HEK293 (cell line): Measurements from ENCODE around the gene MACC1.

Experiments
- CTCF ChIA-PET: fragments of 350-600 bp; formaldehyde crosslinking; extraction: SDS; loops from one replicate; lab custom pipeline; 2021; ENCODE audit warnings: antibody characterized with exemption; lab: Yijun Ruan, JAX
- POLR2A ChIA-PET: fragments of 300-600 bp; formaldehyde crosslinking; extraction: SDS; loops from one replicate; lab custom pipeline; 2020; ENCODE audit warnings: antibody characterized with exemption, inconsistent platforms; lab: Yijun Ruan, JAX
- H3K27ac ChIP-seq: fragments of 200-500 bp; sonication (Bioruptor generic); 2 replicates; pipeline ENCODE4 v1.5.1; 2014; ENCODE audit warnings: low read depth, low read length, control low read depth, inconsistent platforms; ENCODE audit errors: extremely low read depth
- H3K36me3 ChIP-seq, 2 experiments: fragments of 200-500 bp in 1 of 2; sonication (Bioruptor generic) in 1 of 2; 1 replicate in 1 of 2; 2 replicates in 1 of 2; pipeline ENCODE4 v1.5.1; 2014 to 2017; ENCODE audit warnings: inconsistent platforms in 2 of 2, low read length in 2 of 2; ENCODE audit not compliant: control insufficient read depth in 2 of 2, insufficient read depth in 1 of 2
- H3K4me1 ChIP-seq: fragments of 200-500 bp; sonication (Bioruptor generic); 2 replicates; pipeline ENCODE4 v1.5.1; 2014; ENCODE audit warnings: mild to moderate bottlenecking, low read length, inconsistent platforms; ENCODE audit not compliant: control insufficient read depth, insufficient read depth
- H3K4me3 ChIP-seq: 2 replicates; pipeline ENCODE4 v1.5.1; 2011; ENCODE audit warnings: low read depth, mild to moderate bottlenecking, control low read depth, low read length, moderate library complexity
- H3K9me3 ChIP-seq: fragments of 200-500 bp; sonication (Bioruptor generic); 2 replicates; pipeline ENCODE4 v1.5.1; 2014; ENCODE audit warnings: low read depth, low read length, inconsistent platforms; ENCODE audit not compliant: control insufficient read depth, insufficient read depth
- BCL11B ChIP-seq: fragments of 450-650 bp; formaldehyde crosslinking; IDR thresholded peaks from 2 replicates; pipeline ENCODE4 v1.5.1; 2016; ENCODE audit warnings: low read depth, missing biosample characterization, missing genetic modification characterization
- FEZF1 ChIP-seq: fragments of 450-650 bp; formaldehyde crosslinking; IDR thresholded peaks from 2 replicates; pipeline ENCODE4 v1.5.1; 2016; ENCODE audit warnings: missing biosample characterization, missing genetic modification characterization
- GLIS1 ChIP-seq: fragments of 450-650 bp; formaldehyde crosslinking; IDR thresholded peaks from 2 replicates; pipeline ENCODE4 v1.5.1; 2016; ENCODE audit warnings: missing biosample characterization, missing genetic modification characterization
- HIC1 ChIP-seq: fragments of 450-650 bp; formaldehyde crosslinking; IDR thresholded peaks from 2 replicates; pipeline ENCODE4 v1.5.1; 2016; ENCODE audit warnings: missing biosample characterization, missing genetic modification characterization
- HOXC10 ChIP-seq: sonication (generic); formaldehyde crosslinking; IDR thresholded peaks from 2 replicates; pipeline ENCODE4 v1.8.1; 2023; ENCODE audit warnings: mild to moderate bottlenecking, missing genetic modification reagents
- KLF17 ChIP-seq: fragments of 450-650 bp; formaldehyde crosslinking; IDR thresholded peaks from 2 replicates; pipeline ENCODE4 v1.5.1; 2016; ENCODE audit warnings: missing biosample characterization, missing genetic modification characterization
- KLF9 ChIP-seq: fragments of 450-650 bp; formaldehyde crosslinking; IDR thresholded peaks from 2 replicates; pipeline ENCODE4 v1.5.1; 2016; ENCODE audit warnings: missing biosample characterization, missing genetic modification characterization, low read depth
- MZF1 ChIP-seq: fragments of 450-650 bp; formaldehyde crosslinking; IDR thresholded peaks from 2 replicates; pipeline ENCODE4 v1.5.1; 2017; ENCODE audit warnings: missing biosample characterization, missing genetic modification characterization, borderline replicate concordance
- REST ChIP-seq: fragments of 450-650 bp; formaldehyde crosslinking; IDR thresholded peaks from 2 replicates; pipeline ENCODE4 v1.5.1; 2016; ENCODE audit warnings: missing biosample characterization, missing genetic modification characterization
- SCRT2 ChIP-seq: fragments of 450-650 bp; formaldehyde crosslinking; IDR thresholded peaks from 2 replicates; pipeline ENCODE4 v1.5.1; 2016; ENCODE audit warnings: missing biosample characterization, missing genetic modification characterization
- SP2 ChIP-seq: fragments of 450-650 bp; formaldehyde crosslinking; IDR thresholded peaks from 2 replicates; pipeline ENCODE4 v1.5.1; 2016; ENCODE audit warnings: missing biosample characterization, missing genetic modification characterization
- YY1 ChIP-seq: fragments of 450-650 bp; formaldehyde crosslinking; IDR thresholded peaks from 2 replicates; pipeline ENCODE4 v1.5.1; 2018; ENCODE audit warnings: missing biosample characterization, missing genetic modification characterization
- ZBTB48 ChIP-seq: fragments of 450-650 bp; formaldehyde crosslinking; IDR thresholded peaks from 2 replicates; pipeline ENCODE4 v1.5.1; 2016; ENCODE audit warnings: missing biosample characterization, missing genetic modification characterization
- ZEB2 ChIP-seq: fragments of 450-650 bp; formaldehyde crosslinking; IDR thresholded peaks from 2 replicates; pipeline ENCODE4 v1.5.1; 2016; ENCODE audit warnings: missing biosample characterization, missing genetic modification characterization
- ZFHX2 ChIP-seq: fragments of 450-650 bp; formaldehyde crosslinking; conservative IDR thresholded peaks from 2 replicates; pipeline ENCODE4 v1.5.1; 2016; ENCODE audit warnings: missing biosample characterization, missing genetic modification characterization
- ZNF155 ChIP-seq: fragments of 450-650 bp; formaldehyde crosslinking; IDR thresholded peaks from 2 replicates; pipeline ENCODE4 v1.5.1; 2016; ENCODE audit warnings: missing biosample characterization, missing genetic modification characterization
- ZNF18 ChIP-seq: fragments of 450-650 bp; formaldehyde crosslinking; IDR thresholded peaks from 2 replicates; pipeline ENCODE4 v1.5.1; 2016; ENCODE audit warnings: missing biosample characterization, missing genetic modification characterization
- ZNF211 ChIP-seq: fragments of 450-650 bp; formaldehyde crosslinking; IDR thresholded peaks from 2 replicates; pipeline ENCODE4 v1.5.1; 2016; ENCODE audit warnings: low read depth, missing biosample characterization, missing genetic modification characterization
- ZNF26 ChIP-seq: fragments of 450-650 bp; formaldehyde crosslinking; IDR thresholded peaks from 2 replicates; pipeline ENCODE4 v1.5.1; 2016; ENCODE audit warnings: missing biosample characterization, missing genetic modification characterization
- ZNF391 ChIP-seq: fragments of 450-650 bp; formaldehyde crosslinking; IDR thresholded peaks from 2 replicates; pipeline ENCODE4 v1.5.1; 2016; ENCODE audit warnings: low read depth, missing biosample characterization, missing genetic modification characterization, borderline replicate concordance
- ZNF514 ChIP-seq: fragments of 450-650 bp; formaldehyde crosslinking; IDR thresholded peaks from 2 replicates; pipeline ENCODE4 v1.5.1; 2016; ENCODE audit warnings: missing biosample characterization, missing genetic modification characterization
- ZNF560 ChIP-seq: fragments of 450-650 bp; formaldehyde crosslinking; IDR thresholded peaks from 2 replicates; pipeline ENCODE4 v1.5.1; 2017; ENCODE audit warnings: missing biosample characterization, missing genetic modification characterization, borderline replicate concordance
- ZNF629 ChIP-seq: fragments of 450-650 bp; formaldehyde crosslinking; IDR thresholded peaks from 2 replicates; pipeline ENCODE4 v1.5.1; 2017; ENCODE audit warnings: missing biosample characterization, missing genetic modification characterization
- ZSCAN5A ChIP-seq: fragments of 450-650 bp; formaldehyde crosslinking; IDR thresholded peaks from 2 replicates; pipeline ENCODE4 v1.5.1; 2016; ENCODE audit warnings: missing biosample characterization, missing genetic modification characterization
- ZXDB ChIP-seq: fragments of 450-650 bp; formaldehyde crosslinking; IDR thresholded peaks from 2 replicates; pipeline ENCODE4 v1.5.1; 2016; ENCODE audit warnings: missing biosample characterization, missing genetic modification characterization

The MACC1 gene

GRCh38 chr7:20222219-20222828 is 5.1 kb upstream of the MACC1 start (continued):
- no peak for TF ChIP-seq REST

- CTCF ChIA-PET = interaction anchor here (1.0 kb wide), 1 partner anchor 467 kb away, joined by 5 read pairs; no protein-coding TSS in a partner anchor
- Histone ChIP-seq H3K4me1 (no peaks in the 10 kb centered on the region), H3K27ac (no peak overlapping the region), H3K4me3 (no peak overlapping the region), H3K9me3 (no peaks in the 10 kb centered on the region), H3K36me3 (no peaks in the 10 kb centered on the region)
- TF ChIP-seq BCL11B (tag by site-specific recombination) (no peak), YY1 (no peak), KLF9 (no peak), ZNF629 (tag by site-specific recombination) (no peak), ZNF155 (no peak), ZNF391 (tag by site-specific recombination) (no peak), SP2 (tag by site-specific recombination) (no peak), GLIS1 (tag by site-specific recombination) (0 out of 2 replicates have a peak, but pooled peaks have one; percentile 15), MZF1 (tag by site-specific recombination) (no peak), ZXDB (no peak), ZSCAN5A (no peak), ZNF560 (no peak), HOXC10 (CRISPR knock-in tag) (no peak), ZFHX2 (no peak), ZBTB48 (tag by site-specific recombination) (no peak), ZEB2 (peak; percentile 82), ZNF514 (tag by site-specific recombination) (no peak), ZNF26 (tag by site-specific recombination) (no peak), SCRT2 (tag by site-specific recombination) (peak; percentile 15; the same call in 1 of the 2 replicates), ZNF18 (tag by site-specific recombination) (no peak), FEZF1 (0 out of 2 replicates have a peak, but pooled peaks have one; percentile 16), ZNF211 (no peak), KLF17 (tag by site-specific recombination) (no peak), HIC1 (tag by site-specific recombination) (0 out of 2 replicates have a peak, but pooled peaks have one; percentile 13)
- POLR2A ChIA-PET = interaction anchor here (1.4 kb wide), 1 partner anchor 16 kb away, joined by 3 read pairs; no protein-coding TSS in a partner anchor
Measured at GRCh38 chr7:20220921-20221547, 3.9 kb upstream of the MACC1 start.
